HG03135 (cell line): ENCODE measurements around the gene NRP1.
A peak's percentile ranks its signal among the peaks of the same experiment; 100 is the strongest.

Experiments used
- ATAC-seq: cut with Tn5 transposase; IDR thresholded peaks from one replicate; pipeline ENCODE4 v1.9.1; 2021; ENCODE audit warnings: mild to moderate bottlenecking, moderate library complexity; ENCODE audit not compliant: unreplicated experiment

NRP1 gene

DNA sequence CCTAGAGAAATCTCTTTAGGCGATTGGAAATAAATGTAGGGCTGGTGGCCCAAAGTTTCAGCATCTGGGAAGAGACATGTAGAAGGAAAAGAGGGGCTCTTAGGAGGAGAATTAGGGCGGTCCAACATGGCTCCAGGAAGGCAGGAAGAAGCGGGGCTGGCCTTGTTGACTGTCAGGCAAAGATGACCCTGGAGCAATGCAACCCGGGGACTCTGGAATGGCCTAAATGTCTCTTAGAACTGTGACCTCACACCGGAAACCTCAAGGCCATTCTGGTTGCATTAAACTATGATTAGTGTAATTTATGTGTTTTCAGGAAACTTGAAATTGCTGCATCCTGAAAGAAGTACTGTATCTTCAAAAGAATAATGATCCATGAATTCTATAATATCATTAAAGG lies 66.8 kb downstream of the NRP1 start:
- ATAC-seq: no peak

DNA sequence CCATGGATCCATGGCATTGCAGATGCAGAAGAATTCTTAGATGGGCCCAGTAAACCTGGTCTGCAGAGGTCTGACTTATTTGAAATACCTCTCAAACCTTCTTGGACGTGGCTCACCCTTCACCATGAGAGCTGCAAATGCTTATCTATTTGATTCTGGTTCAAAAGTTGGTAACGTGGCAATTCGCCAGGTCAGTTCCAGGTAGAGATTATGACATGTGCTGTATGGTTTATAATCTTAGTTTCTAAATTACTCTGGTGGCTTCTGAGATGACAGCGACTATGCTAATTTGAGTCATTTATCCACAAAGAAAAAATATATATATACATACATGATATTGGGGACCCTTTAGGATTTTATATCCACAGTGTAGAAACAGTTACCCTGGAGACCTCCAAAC lies 68.8 kb downstream of the NRP1 start:
- ATAC-seq: no peak

DNA sequence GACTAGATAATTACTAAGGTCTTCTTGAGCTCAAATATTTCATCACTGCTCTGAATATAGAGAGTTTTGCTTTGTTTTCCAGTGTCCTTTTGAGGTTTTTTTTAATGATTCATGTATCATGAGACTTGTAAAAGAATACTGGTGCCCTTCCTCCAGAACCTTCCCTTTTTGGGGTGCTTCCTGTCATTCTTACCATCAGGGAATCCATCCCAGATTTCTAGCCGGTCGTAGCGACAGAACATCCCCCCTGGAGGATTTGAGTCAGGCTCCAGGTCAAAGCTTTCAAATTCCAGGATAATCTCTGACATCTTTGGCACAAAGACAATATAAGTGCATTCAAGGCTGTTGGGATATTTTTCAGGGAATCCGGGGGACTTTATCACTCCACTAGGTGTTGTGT lies 71.0 kb downstream of the NRP1 start:
- no peak for ATAC-seq

- ATAC-seq: no peak
Measured at GRCh38 chr10:33262871-33263270, 71.6 kb downstream of the NRP1 start.

GRCh38 chr10:33260403-33261149 lies 73.9 kb downstream of the NRP1 start:
- no peak for ATAC-seq

DNA sequence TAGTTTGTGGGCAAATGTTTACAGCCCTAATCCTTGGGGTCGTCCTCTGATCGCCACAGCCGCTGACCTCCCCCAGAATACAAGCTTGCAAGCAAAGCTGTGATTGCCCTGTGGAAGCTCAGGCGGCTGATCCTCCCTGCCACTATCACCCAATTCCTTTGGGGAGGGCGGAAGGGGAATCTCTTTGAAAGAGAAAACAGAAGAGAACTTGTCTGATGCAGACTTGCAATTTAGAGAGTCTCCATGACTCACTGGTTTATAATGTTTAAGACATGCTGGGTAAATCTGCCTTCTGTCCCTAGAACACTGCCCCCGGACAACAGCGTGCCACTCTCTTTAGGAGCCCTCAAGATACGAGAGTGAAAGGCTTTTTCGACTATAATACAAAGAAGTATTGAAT lies 75.5 kb downstream of the NRP1 start:
- no peak for ATAC-seq

- no peak for ATAC-seq
Measured at GRCh38 chr10:33257439-33258080, 76.9 kb downstream of the NRP1 start.

DNA sequence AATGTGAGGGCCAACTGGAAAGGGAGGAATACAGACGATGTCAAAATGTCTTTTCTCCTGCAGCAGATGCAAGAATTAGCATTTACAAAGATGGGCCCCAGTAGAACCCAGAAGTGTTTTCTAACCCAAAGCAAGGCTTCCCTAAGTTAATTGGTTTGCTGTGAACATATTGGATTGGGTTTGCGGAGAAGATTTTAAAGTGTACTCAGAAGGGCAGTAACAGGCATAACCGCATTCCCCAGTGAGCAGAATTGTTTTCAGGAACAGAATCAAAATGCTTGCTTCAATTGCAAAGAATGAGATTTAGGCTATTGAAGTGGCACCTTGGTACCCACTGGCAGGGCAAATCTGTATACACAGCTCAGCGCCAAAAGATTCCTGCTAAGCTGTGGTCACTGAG lies 78.0 kb downstream of the NRP1 start:
- no peak for ATAC-seq

DNA sequence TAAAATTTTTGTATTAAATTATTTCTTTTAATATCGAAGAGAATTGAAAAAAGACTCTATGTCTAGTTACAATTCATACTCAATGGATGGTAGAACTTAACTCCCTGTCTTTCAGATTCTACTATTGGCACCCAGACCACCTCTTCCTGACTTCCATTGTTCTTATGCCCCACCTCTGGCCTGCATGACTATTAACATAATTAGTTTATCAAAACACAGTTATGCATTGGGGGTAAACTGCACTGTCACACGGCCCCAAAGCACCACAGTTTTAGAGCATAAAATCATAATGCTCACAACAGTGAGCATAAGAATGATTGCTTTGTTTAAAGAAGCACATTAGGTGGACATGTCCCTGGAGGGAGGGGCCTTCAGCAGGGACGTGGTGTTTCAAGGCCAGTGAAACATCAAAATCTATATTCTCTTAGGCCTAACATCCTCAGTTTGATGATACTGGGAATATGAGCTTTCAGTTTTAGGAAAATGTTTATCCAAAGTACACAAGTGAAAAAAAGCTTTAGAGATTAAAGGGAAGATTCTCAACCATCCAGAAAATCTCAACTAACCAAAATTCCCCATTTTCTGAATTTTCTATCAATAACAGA lies 79.8 kb downstream of the NRP1 start:
- no peak for ATAC-seq

DNA sequence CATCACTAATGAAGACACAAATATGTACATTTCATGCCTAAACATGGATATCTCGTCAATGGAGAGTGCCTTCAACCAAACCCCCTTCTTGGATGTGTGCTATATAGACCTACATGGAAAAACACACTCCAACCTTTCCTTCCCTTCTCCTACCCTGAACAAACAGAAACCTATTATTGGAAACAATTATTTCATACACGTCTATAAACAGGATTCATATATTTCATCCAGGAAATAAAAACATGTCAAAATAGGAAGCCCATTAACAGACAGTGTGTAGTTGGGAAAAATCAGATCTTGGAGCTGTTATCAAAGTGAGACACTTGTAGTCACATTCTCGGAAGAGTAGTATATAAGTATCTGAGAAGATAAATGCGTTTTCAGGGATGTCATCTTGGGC lies 81.1 kb downstream of the NRP1 start:
- no peak for ATAC-seq

DNA sequence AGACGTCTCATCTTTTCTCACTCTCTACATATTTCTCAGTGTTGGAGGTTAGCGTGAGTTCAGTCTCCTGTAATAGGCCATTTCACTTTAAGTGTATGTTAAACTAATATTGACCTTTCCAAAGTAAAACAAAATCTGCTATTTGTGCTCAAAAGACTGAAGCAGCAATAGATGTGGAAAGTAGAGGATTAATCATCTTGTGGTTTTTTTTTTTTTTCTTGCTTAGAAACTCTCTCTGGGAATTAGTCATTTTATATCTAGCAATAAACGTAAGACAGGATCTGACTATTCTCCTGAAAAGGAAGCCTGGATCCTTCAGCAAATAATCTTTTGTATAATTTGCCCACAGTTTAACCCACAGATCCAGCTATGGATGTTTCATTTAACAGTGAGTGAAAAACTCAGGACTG lies 81.7 kb downstream of the NRP1 start:
- no peak for ATAC-seq

- ATAC-seq: no peak
Measured at GRCh38 chr10:33252324-33252723, 82.1 kb downstream of the NRP1 start.

GRCh38 chr10:33249659-33250345 lies 84.7 kb downstream of the NRP1 start:
- no peak for ATAC-seq

- no peak for ATAC-seq
Measured at GRCh38 chr10:33249137-33249536, 85.3 kb downstream of the NRP1 start.

DNA sequence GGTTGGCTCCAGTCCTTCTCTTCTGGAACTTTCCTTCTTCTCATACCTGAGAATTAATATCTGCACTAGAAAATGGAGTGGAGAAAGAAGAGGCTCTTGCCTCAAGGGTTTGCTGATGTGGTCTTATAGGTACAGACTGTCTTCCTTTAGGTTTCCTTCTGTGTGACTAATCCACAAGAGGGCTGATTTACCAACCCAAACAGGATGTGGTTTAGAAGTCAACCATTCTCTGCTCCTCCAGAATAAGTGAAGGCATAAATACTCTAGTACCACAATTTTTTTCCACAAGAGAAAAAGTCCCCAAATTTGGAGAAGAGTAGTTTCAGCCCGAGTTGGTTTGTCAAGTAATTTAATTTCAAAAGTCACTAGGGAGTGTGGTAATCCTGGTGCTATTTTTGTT lies 85.8 kb downstream of the NRP1 start:
- peak; percentile 67 for ATAC-seq

DNA sequence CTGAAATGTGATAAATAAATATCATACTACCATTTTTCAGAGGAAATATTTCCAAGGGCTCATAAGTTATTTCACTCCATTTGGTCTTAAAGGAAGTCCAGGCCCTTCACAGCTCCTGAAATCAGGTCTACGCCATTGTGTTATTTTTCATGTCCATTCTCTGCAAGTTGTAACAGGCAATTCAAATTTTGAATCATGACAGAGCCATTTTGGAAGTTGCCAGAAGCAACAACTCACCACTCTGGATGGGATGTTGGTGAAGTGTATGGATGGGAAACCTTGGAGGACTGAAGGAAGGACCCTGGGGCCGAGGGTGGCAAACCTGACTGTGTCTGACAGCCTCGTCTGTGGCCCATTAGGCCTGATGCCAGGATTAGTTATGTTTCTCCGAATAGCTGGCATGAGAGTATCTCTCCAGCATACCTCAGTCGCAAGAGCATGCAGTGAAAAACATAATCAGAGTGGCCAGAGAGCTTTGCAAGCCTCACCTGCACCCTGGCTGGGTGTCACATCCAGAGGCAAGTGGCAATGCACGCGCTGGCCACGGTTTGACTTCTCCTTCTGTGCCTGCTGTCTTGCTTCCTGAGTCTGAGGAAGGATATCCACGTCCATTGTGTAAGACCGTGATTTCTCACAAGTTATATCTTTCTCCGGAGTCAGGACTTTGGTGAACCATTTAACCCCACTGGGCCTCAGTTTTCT lies 87.1 kb downstream of the NRP1 start:
- no peak for ATAC-seq

- ATAC-seq: no peak
Measured at GRCh38 chr10:33245343-33245742, 89.1 kb downstream of the NRP1 start.

- no peak for ATAC-seq
Measured at GRCh38 chr10:33244354-33244967, 90.0 kb downstream of the NRP1 start.

- no peak for ATAC-seq
Measured at GRCh38 chr10:33243703-33244102, 90.8 kb downstream of the NRP1 start.

DNA sequence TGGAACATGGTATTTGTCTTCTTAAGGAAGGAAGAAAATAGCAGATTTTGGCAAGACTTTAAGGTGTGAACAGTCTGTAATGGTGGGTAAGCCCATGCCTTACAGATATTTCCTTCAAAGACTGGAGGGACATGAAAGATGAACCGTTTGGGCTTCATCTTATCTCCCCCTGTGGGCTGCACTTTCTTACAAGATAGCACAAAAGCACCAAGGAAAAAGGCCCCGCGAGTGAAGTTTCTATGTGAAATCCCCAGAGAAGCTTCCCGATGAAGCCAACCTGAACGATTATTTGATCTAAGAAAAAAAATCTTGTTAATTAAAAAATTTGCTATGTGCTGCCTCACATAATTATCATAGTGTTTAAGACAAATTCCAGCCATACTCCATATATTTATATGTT lies 91.5 kb downstream of the NRP1 start:
- no peak for ATAC-seq

DNA sequence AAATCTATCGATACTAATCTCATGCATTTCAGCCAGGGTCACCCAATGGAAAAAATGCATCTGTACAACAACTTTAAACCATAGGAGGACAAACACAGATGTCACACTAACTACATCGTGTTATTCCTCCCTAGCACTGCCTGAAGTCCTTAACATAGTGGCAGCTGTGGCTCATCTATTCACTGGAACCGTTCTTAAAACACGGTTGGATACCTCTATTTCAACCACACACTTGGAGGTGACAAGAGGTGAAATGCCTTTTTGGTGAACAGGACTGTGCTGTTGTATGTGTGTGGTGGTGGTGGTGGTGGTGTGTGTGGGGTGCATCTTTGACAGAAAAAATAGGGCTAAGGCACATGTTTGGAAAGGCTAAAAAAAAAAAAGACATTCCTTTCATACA lies 93.1 kb downstream of the NRP1 start:
- no peak for ATAC-seq
